Measurements from ENCODE around the gene KCTD16.
A peak's percentile ranks its signal among the peaks of the same experiment; 100 is the strongest.

Gene KCTD16

DNA sequence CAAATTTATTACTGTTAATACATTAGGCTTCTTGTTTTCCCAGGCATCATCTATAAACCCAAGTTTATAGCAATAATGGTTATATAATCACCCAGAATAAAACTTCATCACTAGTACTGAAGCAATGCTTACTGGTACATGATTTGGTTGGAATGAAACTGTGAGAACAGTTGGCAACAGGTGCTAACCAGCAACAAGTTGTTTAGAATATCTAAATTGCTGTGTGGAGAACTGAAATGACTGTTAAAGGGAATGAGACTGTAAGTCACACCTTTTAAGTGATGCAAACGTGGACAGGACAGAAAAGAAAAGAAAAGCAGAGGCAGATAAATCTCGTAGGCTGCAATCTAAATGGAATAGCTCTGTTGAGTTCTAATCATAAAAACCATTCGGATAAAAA is 2.7 kb upstream of the KCTD16 start:
- Histone ChIP-seq H3K9me3 (replicated peaks; ENCODE audit: insufficient read depth, low read length) (no peaks in the 10 kb centered on the region), H3K4me1 (ENCODE audit: low read length) (peaks cover 18% of the 10 kb centered on the region; the same call in 1 of the 2 replicates), H3F3A (ENCODE audit: insufficient read depth, low read length) (no peaks in the 10 kb centered on the region), H3K9ac (ENCODE audit: low read length) (no peak overlapping the region), H3K79me2 (ENCODE audit: low read length) (peaks cover 44% of the 10 kb centered on the region), H3K27ac (ENCODE audit: low read length) (no peak overlapping the region), H2AFZ (ENCODE audit: low read length) (no peak overlapping the region), H3K9me2 (replicated peaks; ENCODE audit: insufficient read depth, low read length) (no peaks in the 10 kb centered on the region), H3K36me3 (replicated peaks; ENCODE audit: insufficient read depth, low read length) (peaks cover 12% of the 10 kb centered on the region), H3K4me2 (ENCODE audit: low read depth, low read length) (no peak overlapping the region), H3K4me3 (ENCODE audit: low read length) (no peak overlapping the region), H4K20me1 (ENCODE audit: insufficient read depth, low read length) (no peaks in the 10 kb centered on the region), H3K27me3 (replicated peaks; ENCODE audit: insufficient read depth, low read length) (no peaks in the 10 kb centered on the region)
- no peak for DNase-seq
- TF ChIP-seq, protein P1, sequence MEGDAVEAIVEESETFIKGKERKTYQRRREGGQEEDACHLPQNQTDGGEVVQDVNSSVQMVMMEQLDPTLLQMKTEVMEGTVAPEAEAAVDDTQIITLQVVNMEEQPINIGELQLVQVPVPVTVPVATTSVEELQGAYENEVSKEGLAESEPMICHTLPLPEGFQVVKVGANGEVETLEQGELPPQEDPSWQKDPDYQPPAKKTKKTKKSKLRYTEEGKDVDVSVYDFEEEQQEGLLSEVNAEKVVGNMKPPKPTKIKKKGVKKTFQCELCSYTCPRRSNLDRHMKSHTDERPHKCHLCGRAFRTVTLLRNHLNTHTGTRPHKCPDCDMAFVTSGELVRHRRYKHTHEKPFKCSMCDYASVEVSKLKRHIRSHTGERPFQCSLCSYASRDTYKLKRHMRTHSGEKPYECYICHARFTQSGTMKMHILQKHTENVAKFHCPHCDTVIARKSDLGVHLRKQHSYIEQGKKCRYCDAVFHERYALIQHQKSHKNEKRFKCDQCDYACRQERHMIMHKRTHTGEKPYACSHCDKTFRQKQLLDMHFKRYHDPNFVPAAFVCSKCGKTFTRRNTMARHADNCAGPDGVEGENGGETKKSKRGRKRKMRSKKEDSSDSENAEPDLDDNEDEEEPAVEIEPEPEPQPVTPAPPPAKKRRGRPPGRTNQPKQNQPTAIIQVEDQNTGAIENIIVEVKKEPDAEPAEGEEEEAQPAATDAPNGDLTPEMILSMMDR (IDR thresholded peaks at IDR 0.05; ENCODE audit: low read length), result no peak
- TF ChIP-seq EZH2phosphoT487 (IDR thresholded peaks at IDR 0.05; ENCODE audit: low read length) (no peak), EZH2 (optimal IDR thresholded peaks at IDR 0.05; ENCODE audit: low read depth, low read length) (no peak)

DNA sequence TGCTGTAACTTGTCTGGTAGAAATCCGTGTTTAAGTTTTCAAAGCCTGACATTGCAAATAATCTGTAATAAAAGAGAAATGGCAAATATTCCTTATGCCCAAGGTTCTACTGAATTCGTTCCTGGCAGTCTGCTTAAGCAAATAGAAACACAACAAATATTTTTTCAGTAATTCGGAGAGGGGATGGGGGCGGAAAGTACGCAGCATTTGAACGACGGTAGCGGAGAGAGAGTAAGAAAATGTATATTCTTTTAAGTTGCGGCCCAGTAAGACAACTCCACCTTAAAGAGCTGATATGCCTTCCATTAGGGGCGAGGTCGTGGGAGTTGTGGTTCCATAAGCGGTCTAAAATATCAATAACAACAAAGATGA is 783 bp upstream of the KCTD16 start:
- peak overlapping the region; percentile 68 for H3K4me2 ChIP-seq (ENCODE audit: low read depth, low read length)
- H2AFZ ChIP-seq (ENCODE audit: low read length), result peak overlapping the region; percentile 77
- H3K9me2 ChIP-seq (replicated peaks; ENCODE audit: insufficient read depth, low read length), result no peaks in the 10 kb centered on the region
- TF ChIP-seq EZH2phosphoT487 (IDR thresholded peaks at IDR 0.05; ENCODE audit: low read length), result no peak
- TF ChIP-seq, protein P1 (IDR thresholded peaks at IDR 0.05; ENCODE audit: low read length), result no peak
- TF ChIP-seq EZH2 (optimal IDR thresholded peaks at IDR 0.05; ENCODE audit: low read depth, low read length), result no peak
- H3K27me3 ChIP-seq (replicated peaks; ENCODE audit: insufficient read depth, low read length), result no peaks in the 10 kb centered on the region
- peaks cover 44% of the 10 kb centered on the region for H3K79me2 ChIP-seq (ENCODE audit: low read length)
- H3K36me3 ChIP-seq (replicated peaks; ENCODE audit: insufficient read depth, low read length), result 0 out of 2 replicates have a peak, but pooled peaks cover 6% of the 10 kb centered on the region
- H3K9me3 ChIP-seq (replicated peaks; ENCODE audit: insufficient read depth, low read length), result no peaks in the 10 kb centered on the region
- peak overlapping the region; percentile 87 for H3K4me3 ChIP-seq (ENCODE audit: low read length)
- H3K4me1 ChIP-seq (ENCODE audit: low read length), result peaks cover 18% of the 10 kb centered on the region; the same call in 1 of the 2 replicates
- H3K27ac ChIP-seq (ENCODE audit: low read length), result peak overlapping the region; percentile 60; the same call in 1 of the 2 replicates
- H3K9ac ChIP-seq (ENCODE audit: low read length), result peak overlapping the region; percentile 81
- no peak for DNase-seq
- no peaks in the 10 kb centered on the region for H4K20me1 ChIP-seq (ENCODE audit: insufficient read depth, low read length)
- H3F3A ChIP-seq (ENCODE audit: insufficient read depth, low read length), result no peaks in the 10 kb centered on the region

DNA sequence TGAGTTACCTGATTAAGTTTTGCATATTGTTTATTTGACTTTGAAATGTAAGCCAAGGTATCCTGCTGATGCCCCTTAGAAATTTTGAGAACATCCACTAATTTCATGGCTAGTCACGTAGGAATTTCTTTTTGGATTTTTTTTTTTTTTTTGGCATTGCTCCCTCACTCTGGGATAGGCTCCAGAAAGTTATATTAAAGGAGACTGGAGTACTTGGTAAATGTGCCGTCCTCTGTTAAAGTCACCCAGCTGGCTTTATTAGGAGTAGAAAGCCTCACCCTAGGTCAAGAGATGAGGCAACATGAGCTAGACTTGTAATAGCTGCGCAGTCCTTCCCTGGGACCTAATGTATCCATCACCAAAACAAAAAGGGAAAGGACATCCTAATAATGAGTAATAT is 3.1 kb downstream of the KCTD16 start:
- H3K36me3 ChIP-seq (replicated peaks; ENCODE audit: insufficient read depth, low read length), result no peaks in the 10 kb centered on the region
- H3K4me3 ChIP-seq (ENCODE audit: low read length), result no peak overlapping the region
- no peaks in the 10 kb centered on the region for H3K27me3 ChIP-seq (replicated peaks; ENCODE audit: insufficient read depth, low read length)
- H4K20me1 ChIP-seq (ENCODE audit: insufficient read depth, low read length), result no peaks in the 10 kb centered on the region
- H3K4me2 ChIP-seq (ENCODE audit: low read depth, low read length), result no peak overlapping the region
- H3K9me3 ChIP-seq (replicated peaks; ENCODE audit: insufficient read depth, low read length), result no peaks in the 10 kb centered on the region
- H3K27ac ChIP-seq (ENCODE audit: low read length), result no peak overlapping the region
- DNase-seq, result no peak
- H3K9me2 ChIP-seq (replicated peaks; ENCODE audit: insufficient read depth, low read length), result no peaks in the 10 kb centered on the region
- TF ChIP-seq EZH2 (optimal IDR thresholded peaks at IDR 0.05; ENCODE audit: low read depth, low read length) (no peak), EZH2phosphoT487 (IDR thresholded peaks at IDR 0.05; ENCODE audit: low read length) (no peak)
- H3K79me2 ChIP-seq (ENCODE audit: low read length), result peaks cover 17% of the 10 kb centered on the region
- H3K4me1 ChIP-seq (ENCODE audit: low read length), result peaks cover 15% of the 10 kb centered on the region; the same call in 1 of the 2 replicates
- H2AFZ ChIP-seq (ENCODE audit: low read length), result no peak overlapping the region
- no peak overlapping the region for H3K9ac ChIP-seq (ENCODE audit: low read length)
- no peaks in the 10 kb centered on the region for H3F3A ChIP-seq (ENCODE audit: insufficient read depth, low read length)

DNA sequence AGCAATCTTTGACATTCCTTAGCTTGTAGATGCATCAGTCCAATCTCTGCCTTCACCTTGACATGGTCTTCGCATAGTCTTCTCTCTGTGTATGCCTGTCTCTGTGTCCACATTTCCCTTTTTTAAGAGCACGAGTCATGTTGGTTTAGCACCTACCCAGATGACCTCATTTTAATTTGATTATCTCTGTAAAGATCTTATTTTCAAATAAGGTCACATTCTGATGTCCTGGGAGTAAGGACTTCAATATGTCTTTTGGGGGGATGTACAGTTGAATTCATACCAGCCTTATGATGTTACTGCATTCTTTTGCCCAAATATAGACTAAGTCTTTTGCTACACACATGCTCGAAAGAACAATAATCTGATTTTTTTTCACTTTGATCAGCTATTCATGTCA is 6.9 kb downstream of the KCTD16 start:
- TF ChIP-seq EZH2 (optimal IDR thresholded peaks at IDR 0.05; ENCODE audit: low read depth, low read length), result no peak
- TF ChIP-seq, protein P1 (IDR thresholded peaks at IDR 0.05; ENCODE audit: low read length), result no peak
- TF ChIP-seq EZH2phosphoT487 (IDR thresholded peaks at IDR 0.05; ENCODE audit: low read length), result no peak
- H3K9me2 ChIP-seq (replicated peaks; ENCODE audit: insufficient read depth, low read length), result no peaks in the 10 kb centered on the region
- no peak overlapping the region for H2AFZ ChIP-seq (ENCODE audit: low read length)
- H3K27me3 ChIP-seq (replicated peaks; ENCODE audit: insufficient read depth, low read length), result no peaks in the 10 kb centered on the region
- H3K27ac ChIP-seq (ENCODE audit: low read length), result no peak overlapping the region
- H3K36me3 ChIP-seq (replicated peaks; ENCODE audit: insufficient read depth, low read length), result no peaks in the 10 kb centered on the region
- H4K20me1 ChIP-seq (ENCODE audit: insufficient read depth, low read length), result no peaks in the 10 kb centered on the region
- H3F3A ChIP-seq (ENCODE audit: insufficient read depth, low read length), result no peaks in the 10 kb centered on the region
- no peak overlapping the region for H3K4me3 ChIP-seq (ENCODE audit: low read length)
- no peaks in the 10 kb centered on the region for H3K4me1 ChIP-seq (ENCODE audit: low read length)
- H3K4me2 ChIP-seq (ENCODE audit: low read depth, low read length), result no peak overlapping the region
- DNase-seq, result no peak
- H3K9ac ChIP-seq (ENCODE audit: low read length), result no peak overlapping the region
- H3K9me3 ChIP-seq (replicated peaks; ENCODE audit: insufficient read depth, low read length), result no peaks in the 10 kb centered on the region
- no peaks in the 10 kb centered on the region for H3K79me2 ChIP-seq (ENCODE audit: low read length)
